Amniotic epithelial cell (primary cell): ENCODE results near the gene FLRT2.

ENCODE experiments used
- DNase-seq: peaks from one replicate; pipeline ENCODE4 v3.0.0-alpha.2; 2010; ENCODE audit warnings: low read depth

Gene FLRT2

GRCh38 chr14:85596562-85596961, 66.6 kb downstream of the FLRT2 start:
- DNase-seq, result no peak

DNA sequence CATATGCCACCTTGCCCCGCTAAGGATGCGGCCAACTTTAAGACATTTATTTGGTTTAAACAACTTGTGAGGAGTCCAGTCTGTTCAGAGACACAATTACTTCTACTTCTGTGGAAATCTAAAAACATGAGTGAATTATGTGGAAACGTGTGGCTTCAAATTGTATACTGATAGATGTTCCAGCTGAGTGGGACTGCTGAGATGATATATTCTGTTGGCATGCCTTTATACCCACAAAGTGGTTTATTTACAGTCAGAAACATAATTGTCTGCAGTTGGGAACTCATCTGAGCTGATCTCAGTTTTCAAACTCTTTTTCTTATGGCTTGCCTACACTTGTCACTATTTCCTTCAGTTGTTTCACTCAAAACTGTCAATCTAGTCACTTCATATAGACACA, 67.8 kb downstream of the FLRT2 start:
- DNase-seq, result peak; percentile 64

DNA sequence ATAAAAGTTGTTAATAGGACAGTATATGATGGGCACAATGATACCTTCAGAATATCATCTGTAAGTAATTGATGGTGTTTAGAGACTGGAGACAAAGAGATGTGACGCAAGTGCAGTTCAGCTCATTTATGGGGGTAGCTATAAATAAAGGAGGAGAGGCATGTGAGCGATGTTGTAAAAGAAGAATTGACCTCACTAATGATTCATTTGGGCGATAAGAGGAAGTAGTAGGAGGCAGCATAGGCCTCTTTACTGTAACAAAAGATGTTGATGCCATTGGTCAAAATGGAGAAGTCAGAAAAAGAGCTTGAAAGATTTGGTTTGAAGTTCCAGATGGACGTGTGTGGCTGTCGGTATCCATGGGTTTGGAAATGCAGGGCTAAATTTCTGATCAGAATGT, 70.0 kb downstream of the FLRT2 start:
- peak; percentile 93 for DNase-seq

- DNase-seq, result no peak
Measured at GRCh38 chr14:85601246-85601645, 71.3 kb downstream of the FLRT2 start.

- no peak for DNase-seq
Measured at GRCh38 chr14:85601690-85602089, 71.7 kb downstream of the FLRT2 start.

DNA sequence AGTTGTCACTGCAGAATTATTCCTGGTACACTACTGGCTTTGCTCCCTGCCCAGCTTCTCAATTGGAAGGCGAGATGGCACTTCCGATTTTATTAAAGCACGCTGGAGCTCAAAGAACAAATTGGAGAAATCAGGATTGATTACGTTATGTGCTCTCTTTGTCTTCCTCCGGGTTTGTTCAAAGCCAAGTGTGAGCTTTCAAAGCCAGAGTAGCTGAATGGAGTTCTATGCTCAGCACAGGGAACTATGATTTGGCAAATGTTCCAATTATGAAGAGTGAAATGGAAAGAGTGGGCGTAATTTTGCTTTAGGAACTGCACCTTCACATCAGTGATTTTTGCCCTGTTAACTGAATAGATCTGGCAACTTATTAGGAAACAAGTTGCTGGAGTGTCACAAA, 72.4 kb downstream of the FLRT2 start:
- DNase-seq, result no peak

DNA sequence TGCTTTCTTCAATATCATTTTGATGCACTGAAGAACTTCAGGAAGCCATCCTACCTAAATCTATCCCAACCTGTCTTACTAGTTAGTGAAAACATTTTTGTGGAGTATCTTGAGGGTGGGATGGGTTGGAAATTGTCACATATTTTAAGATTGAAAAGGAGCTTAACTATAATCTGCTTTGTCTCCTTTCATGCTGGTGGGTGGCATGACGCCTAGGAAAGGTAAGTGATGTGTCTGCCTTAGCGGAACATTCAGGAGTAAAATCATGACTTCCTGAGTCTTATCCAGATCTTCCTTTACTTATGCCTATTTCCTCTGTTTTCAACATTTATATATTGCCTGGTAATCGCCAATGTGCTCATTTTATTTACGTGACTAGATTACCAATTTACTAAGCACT, 74.1 kb downstream of the FLRT2 start:
- no peak for DNase-seq

DNA sequence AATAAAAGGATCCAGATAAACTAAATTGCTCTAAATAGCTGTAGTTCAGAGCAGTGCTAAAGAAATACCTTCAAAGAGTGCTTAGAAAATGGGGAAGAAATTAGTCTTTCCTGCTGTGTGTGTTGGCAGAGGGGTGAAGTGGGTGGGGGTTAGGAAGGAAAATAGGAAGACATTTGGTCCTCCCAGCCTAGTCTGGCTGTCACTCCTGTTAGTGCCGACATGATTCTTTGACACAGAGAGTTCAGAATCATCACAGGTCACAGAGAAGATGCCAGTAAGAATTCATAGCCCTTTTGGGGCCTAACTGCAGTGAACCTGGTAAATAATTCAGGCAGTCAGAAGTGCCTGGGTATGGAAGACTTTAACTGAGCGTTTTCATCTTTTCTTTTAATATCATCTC, 74.8 kb downstream of the FLRT2 start:
- DNase-seq, result no peak

DNA sequence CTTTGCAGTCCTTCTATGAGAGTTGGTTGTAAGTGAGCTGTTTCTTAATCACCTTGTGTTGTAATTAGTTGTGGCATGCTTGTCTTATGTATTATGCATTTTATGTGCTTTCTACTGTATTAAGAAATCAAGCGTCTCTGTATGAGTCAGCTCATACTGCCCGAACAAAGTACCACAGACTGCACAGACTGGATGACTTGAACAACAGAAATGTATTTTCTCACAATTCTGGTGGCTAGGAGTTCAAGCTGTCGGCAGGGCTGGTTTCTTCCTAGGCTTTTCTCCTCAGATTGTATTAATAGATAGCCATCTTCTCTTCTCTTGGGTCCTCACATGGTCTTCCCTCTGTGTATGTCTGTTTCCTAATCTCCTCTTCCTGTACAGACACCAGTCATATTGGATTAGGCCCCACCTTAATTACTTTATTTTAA, 77.7 kb downstream of the FLRT2 start:
- DNase-seq, result peak; percentile 99

GRCh38 chr14:85613496-85613895, 83.6 kb downstream of the FLRT2 start:
- peak; percentile 51 for DNase-seq

DNA sequence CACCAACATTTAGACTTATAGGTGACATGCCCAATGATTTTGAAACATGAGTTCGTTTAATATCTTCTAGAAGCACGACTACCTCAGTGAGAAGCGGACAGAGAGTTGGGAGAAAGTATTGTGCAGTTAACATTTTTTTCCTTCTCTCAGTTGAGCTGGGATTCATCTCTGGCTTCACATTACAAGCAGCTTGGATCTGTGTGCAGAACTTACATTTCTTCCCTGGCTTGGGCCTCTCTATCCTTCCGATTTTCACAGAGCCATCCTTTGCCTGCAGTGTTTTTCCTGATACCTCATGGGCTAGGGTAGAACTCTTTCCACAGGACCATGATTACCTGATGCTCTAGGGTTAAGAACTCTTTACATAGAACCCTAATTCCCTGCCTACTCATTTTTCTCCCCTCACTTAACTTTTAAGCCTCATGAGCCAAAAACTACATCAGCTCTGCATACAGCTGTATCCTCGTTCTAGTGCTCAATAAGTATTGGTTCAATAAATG, 86.5 kb downstream of the FLRT2 start:
- DNase-seq, result no peak

GRCh38 chr14:85616886-85617285, 86.9 kb downstream of the FLRT2 start:
- DNase-seq, result no peak

DNA sequence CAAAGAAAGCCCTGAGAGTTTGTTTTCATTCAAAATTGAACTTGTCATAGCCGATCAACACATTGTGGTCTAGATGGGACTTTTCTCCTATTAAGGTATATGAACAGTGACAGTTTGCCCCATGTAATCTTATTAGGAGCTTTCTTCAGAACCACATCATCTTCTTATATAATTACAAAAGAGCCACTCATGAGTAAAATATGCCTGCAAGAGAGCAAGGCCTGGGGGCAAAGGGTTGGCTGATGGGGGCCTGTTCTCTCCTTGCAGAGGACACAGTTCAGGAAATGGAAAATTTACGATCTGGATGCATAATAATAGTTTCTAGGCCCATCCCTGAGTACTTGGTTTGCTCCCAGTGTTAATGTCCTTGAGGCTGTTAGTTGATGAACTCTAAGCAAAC, 87.8 kb downstream of the FLRT2 start:
- DNase-seq, result no peak

DNA sequence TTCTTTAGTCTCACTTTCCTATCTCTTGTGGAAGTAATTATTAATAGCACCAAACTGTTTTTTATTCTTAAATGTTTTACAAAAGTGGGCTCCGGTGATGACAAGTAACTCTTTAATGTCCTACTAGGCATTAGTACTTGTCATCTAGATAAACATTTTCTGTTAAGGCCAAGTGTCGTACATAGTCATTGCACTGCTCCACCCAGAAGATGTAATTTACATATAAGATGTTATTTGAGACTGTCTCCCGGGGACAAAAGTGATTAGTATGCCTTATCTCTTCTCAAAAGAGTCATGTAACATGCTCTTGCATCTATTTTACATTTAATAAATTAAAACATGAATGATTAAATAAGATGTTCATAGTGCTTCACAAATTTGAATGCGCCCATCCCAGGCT, 88.4 kb downstream of the FLRT2 start:
- DNase-seq, result no peak

DNA sequence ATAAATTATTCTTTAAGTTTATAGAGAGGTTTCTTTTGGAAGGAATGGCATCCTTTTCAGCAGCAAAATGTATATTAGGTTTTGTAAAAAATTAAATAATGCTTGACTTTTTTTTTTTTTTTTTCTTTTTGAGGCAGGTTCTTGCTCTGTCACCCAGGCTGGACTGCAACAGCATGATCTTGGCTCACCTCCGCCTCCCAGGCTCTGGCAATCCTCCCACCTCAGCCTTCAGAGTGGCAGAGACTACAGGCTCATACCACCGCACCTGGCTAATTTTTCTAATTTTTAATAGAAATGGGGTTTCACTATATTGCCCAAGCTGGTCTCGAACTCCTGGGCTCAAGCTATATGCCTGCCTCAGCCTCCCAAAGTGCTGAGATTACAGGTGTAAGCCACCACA, 89.0 kb downstream of the FLRT2 start:
- DNase-seq, result no peak

- peak; percentile 76 for DNase-seq
Measured at GRCh38 chr14:85619851-85620250, 89.9 kb downstream of the FLRT2 start.

DNA sequence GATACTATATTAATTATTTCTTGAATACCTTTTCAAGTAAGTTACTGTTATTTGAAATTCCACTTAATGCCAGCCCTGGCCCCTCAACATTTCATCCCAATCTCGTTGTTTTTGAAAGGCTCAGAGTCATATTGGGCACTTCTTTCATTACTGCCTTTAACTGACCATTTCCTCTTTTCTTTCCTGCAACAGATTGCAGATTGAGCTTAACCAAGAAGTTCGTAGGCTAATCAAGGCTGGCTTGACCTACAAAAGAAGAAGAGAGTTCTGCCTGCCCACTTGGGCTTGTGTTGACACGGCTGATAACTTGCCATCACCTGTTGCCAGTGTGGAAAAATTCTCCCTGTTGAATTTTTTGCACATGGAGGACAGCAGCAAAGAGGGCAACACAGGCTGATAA, 91.0 kb downstream of the FLRT2 start:
- DNase-seq, result no peak

- DNase-seq, result no peak
Measured at GRCh38 chr14:85622106-85622505, 92.2 kb downstream of the FLRT2 start.

GRCh38 chr14:85622986-85623685, 93.2 kb downstream of the FLRT2 start:
- no peak for DNase-seq

DNA sequence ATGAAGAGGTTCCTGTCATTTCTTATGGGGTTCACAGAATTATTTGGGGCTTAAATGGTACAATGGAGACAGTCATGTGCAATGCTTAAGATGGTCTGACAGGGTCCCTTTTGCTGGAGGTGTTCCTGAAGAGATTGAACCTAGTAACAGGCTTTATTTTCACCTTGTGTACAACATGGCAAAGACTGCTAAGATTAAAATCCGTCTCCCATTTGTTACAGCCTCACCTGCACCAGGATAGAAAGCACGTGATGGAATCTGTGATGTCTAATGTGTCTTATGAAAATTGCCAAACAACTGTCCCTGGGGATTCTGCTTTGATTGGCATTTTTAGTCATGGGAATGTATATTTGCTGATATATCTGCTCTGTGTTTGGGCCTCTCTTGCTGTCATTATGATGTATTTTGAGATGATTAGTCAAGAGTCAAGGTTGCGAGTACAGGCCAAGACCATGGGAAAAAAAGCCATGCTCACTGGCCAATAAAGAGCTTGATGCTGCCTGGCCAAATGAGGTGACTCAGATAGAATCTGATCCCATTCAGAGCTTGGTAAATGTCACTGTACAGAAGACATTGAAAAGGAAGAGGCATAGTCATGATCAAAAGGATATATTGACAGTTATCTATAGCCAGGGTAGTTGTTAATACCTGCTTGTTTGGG, 96.1 kb downstream of the FLRT2 start:
- DNase-seq, result peak; percentile 40

DNA sequence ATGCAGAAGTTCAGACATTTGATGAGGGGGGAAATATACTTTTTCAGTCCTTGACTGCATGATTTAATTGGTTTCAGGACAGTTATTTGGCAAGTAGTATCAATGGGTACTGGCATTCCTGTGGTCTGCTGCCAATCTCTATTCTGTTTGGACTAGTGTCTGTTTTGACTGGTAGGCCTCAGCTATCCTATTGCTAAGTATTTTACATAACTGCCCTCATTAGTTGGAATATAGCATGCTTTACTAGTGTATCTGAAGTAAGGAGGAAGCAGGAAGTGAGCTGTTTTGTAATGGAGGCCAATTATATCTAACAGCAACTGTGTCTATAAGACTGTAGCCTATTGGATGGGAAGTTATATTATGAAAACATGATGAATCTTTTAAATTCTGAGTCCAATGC, 104.3 kb downstream of the FLRT2 start:
- DNase-seq, result peak; percentile 41

GRCh38 chr14:85644211-85644610, 114.3 kb downstream of the FLRT2 start:
- no peak for DNase-seq

- no peak for DNase-seq
Measured at GRCh38 chr14:85653029-85653428, 123.1 kb downstream of the FLRT2 start.
